HepG2 (cell line): Measurements from ENCODE around the gene DLG2. TPM values are rescaled to one million over a fixed set of nuclear protein-coding genes. Genes with fewer than 3 reads are reported as not detected.

Source experiments
- ATAC-seq: fragments of 200-7000 bp; cut with Tn5 transposase; 3 replicates; pipeline ENCODE4 v1.9.1; 2020; ENCODE audit warnings: mild to moderate bottlenecking, moderate library complexity
- BruUV-seq: library from RNA; stranded (reverse); fragments of 400-500 nt; replicated peaks from 2 replicates; lab custom pipeline; 2021; lab: Mats Ljungman, UMichigan
- CTCF ChIA-PET: fragments of 300-600 bp; formaldehyde crosslinking; extraction: SDS; loops from one replicate; lab custom pipeline; 2021; ENCODE audit warnings: low total read pairs, inconsistent platforms, low intra/inter-chr PET ratio; lab: Yijun Ruan, JAX
- POLR2A ChIA-PET: fragments of 350-600 bp; sonication (Branson Sonifier 250); formaldehyde crosslinking; loops from one replicate; lab custom pipeline; 2020; ENCODE audit warnings: antibody characterized with exemption, inconsistent platforms; lab: Yijun Ruan, JAX
- DNase-seq: peaks from one replicate; pipeline ENCODE4 v3.0.0-alpha.2; 2015; ENCODE audit warnings: low spot score
- FAIRE-seq: peaks from 3 replicates; lab custom pipeline; 2011; peaks lifted over from hg19 to GRCh38; lab: Jason Lieb, UNC
- H2AFZ ChIP-seq: one replicate; pipeline ENCODE4 v1.6.1; 2011; ENCODE audit warnings: low read length, inconsistent platforms
- H3K27ac ChIP-seq: fragments of 300-600 bp; 3 replicates; pipeline ENCODE4 v1.8.0; 2011; ENCODE audit warnings: mixed run types, mild to moderate bottlenecking, mixed read lengths, low read length, inconsistent platforms; ENCODE audit not compliant: insufficient read depth; ENCODE audit errors: extremely low read length
- H3K27me3 ChIP-seq, 2 experiments: fragments of 200-600 bp in 1 of 2; 2 replicates in 1 of 2; 3 replicates in 1 of 2; pipeline versions ENCODE4 v1.6.0 to v1.8.0; 2011; ENCODE audit warnings: low read length in 2 of 2, mild to moderate bottlenecking in 2 of 2, moderate library complexity in 2 of 2, inconsistent platforms in 1 of 2; ENCODE audit not compliant: insufficient read depth in 2 of 2, control insufficient read depth in 1 of 2
- H3K36me3 ChIP-seq, 2 experiments: fragments of 200-600 bp in 1 of 2; replicated peaks in 1 of 2; 2 replicates in 1 of 2; 3 replicates in 1 of 2; pipeline versions ENCODE4 v1.5.1 to v1.8.0; 2011; ENCODE audit warnings: low read length in 2 of 2, inconsistent platforms in 1 of 2; ENCODE audit not compliant: insufficient read depth in 2 of 2, control insufficient read depth in 1 of 2
- H3K4me1 ChIP-seq: 2 replicates; pipeline ENCODE4 v1.5.1; 2012; ENCODE audit warnings: low read length, inconsistent platforms; ENCODE audit not compliant: insufficient read depth
- H3K4me2 ChIP-seq: 2 replicates; pipeline ENCODE4 v1.6.0; 2011; ENCODE audit warnings: low read depth, low read length, inconsistent platforms
- H3K4me3 ChIP-seq, 3 experiments: fragments of 200-600 bp in 1 of 3; sonication (generic), shearing (Covaris generic) in 1 of 3; replicated peaks in 1 of 3; 2 replicates each; pipeline ENCODE4 v1.5.1; 2011 to 2016; ENCODE audit warnings: low read length in 3 of 3, inconsistent platforms in 2 of 3, low read depth in 2 of 3, mild to moderate bottlenecking in 2 of 3, control low read depth in 1 of 3, mixed read lengths in 1 of 3; ENCODE audit not compliant: insufficient read depth in 1 of 3
- H3K79me2 ChIP-seq: one replicate; pipeline ENCODE4 v1.6.1; 2011; ENCODE audit warnings: low read length, inconsistent platforms; ENCODE audit not compliant: insufficient read depth
- H3K9ac ChIP-seq: 2 replicates; pipeline ENCODE4 v1.6.0; 2011; ENCODE audit warnings: mild to moderate bottlenecking, low read depth, low read length, inconsistent platforms; ENCODE audit not compliant: insufficient read depth
- H3K9me3 ChIP-seq: 2 replicates; pipeline ENCODE4 v1.5.1; 2012; ENCODE audit warnings: mild to moderate bottlenecking, low read length
- H4K20me1 ChIP-seq: 2 replicates; pipeline ENCODE4 v1.6.0; 2011; ENCODE audit warnings: inconsistent platforms, mild to moderate bottlenecking, low read length, moderate library complexity; ENCODE audit not compliant: insufficient read depth
- ATF3 ChIP-seq: sonication (generic); formaldehyde crosslinking; IDR thresholded peaks from 2 replicates; pipeline ENCODE4 v1.4.0; 2020; ENCODE audit warnings: missing genetic modification reagents
- CCAR2 ChIP-seq: fragments of 200-400 bp; formaldehyde crosslinking; optimal IDR thresholded peaks from 2 replicates; pipeline ENCODE3; 2018; ENCODE audit warnings: low read depth, mild to moderate bottlenecking, low read length, moderate library complexity
- DMTF1 ChIP-seq: sonication (generic); formaldehyde crosslinking; IDR thresholded peaks from 2 replicates; pipeline ENCODE4 v1.4.0; 2020; ENCODE audit warnings: mild to moderate bottlenecking, missing genetic modification reagents
- ELF1 ChIP-seq: sonication (generic); formaldehyde crosslinking; IDR thresholded peaks from 2 replicates; pipeline ENCODE4 v1.4.0; 2020; ENCODE audit warnings: missing genetic modification reagents
- ELF4 ChIP-seq: sonication (generic); formaldehyde crosslinking; IDR thresholded peaks from 2 replicates; pipeline ENCODE4 v1.5.0; 2020; ENCODE audit warnings: missing genetic modification reagents, mild to moderate bottlenecking, moderate library complexity, borderline replicate concordance
- EZH2 ChIP-seq: conservative IDR thresholded peaks from 2 replicates; pipeline ENCODE4 v1.6.1; 2012; ENCODE audit warnings: mild to moderate bottlenecking, low read depth, low read length, moderate library complexity
- GATA4 ChIP-seq: sonication (generic); IDR thresholded peaks from 2 replicates; pipeline ENCODE4 v1.6.1; 2016; ENCODE audit warnings: antibody characterized with exemption, low read depth, borderline replicate concordance
- HOXA3 ChIP-seq: sonication (generic); formaldehyde crosslinking; IDR thresholded peaks from 2 replicates; pipeline ENCODE4 v1.5.0; 2020; ENCODE audit warnings: missing genetic modification reagents
- IRX3 ChIP-seq: sonication (generic); formaldehyde crosslinking; IDR thresholded peaks from 2 replicates; pipeline ENCODE4 v1.8.1; 2023; ENCODE audit warnings: mild to moderate bottlenecking, low read depth, missing genetic modification reagents, borderline replicate concordance
- ISL2 ChIP-seq: sonication (generic); formaldehyde crosslinking; IDR thresholded peaks from 2 replicates; pipeline ENCODE4 v1.5.0; 2020; ENCODE audit warnings: missing genetic modification reagents
- MED1 ChIP-seq: sonication (generic); formaldehyde crosslinking; IDR thresholded peaks from 2 replicates; pipeline ENCODE4 v1.4.0; 2020; ENCODE audit warnings: missing genetic modification reagents
- NFAT5 ChIP-seq: sonication (generic); formaldehyde crosslinking; IDR thresholded peaks from 2 replicates; pipeline ENCODE4 v1.4.0; 2020; ENCODE audit warnings: missing genetic modification reagents
- NFRKB ChIP-seq: fragments of 450-650 bp; IDR thresholded peaks from 2 replicates; pipeline ENCODE4 v1.6.1; 2017
- RCOR2 ChIP-seq: IDR thresholded peaks from 2 replicates; pipeline ENCODE4 v1.6.1; 2016; ENCODE audit warnings: missing biosample characterization, missing genetic modification reagents
- ZMYM4 ChIP-seq: sonication (generic); formaldehyde crosslinking; IDR thresholded peaks from 2 replicates; pipeline ENCODE4 v1.8.1; 2023; ENCODE audit warnings: mild to moderate bottlenecking, missing genetic modification reagents
- ZNF282 ChIP-seq: fragments of 450-650 bp; IDR thresholded peaks from 2 replicates; pipeline ENCODE4 v1.6.1; 2018; ENCODE audit not compliant: partially characterized antibody
- ZNF740 ChIP-seq: sonication (generic); formaldehyde crosslinking; IDR thresholded peaks from 2 replicates; pipeline ENCODE4 v1.4.0; 2020; ENCODE audit warnings: missing genetic modification reagents
- ZNF773 ChIP-seq: sonication (generic); formaldehyde crosslinking; IDR thresholded peaks from 2 replicates; pipeline ENCODE4 v1.4.0; 2020; ENCODE audit warnings: missing genetic modification reagents, borderline replicate concordance
- WGBS: methylation state at CpG from one replicate; pipeline ENCODE4 v1.1.6; 2017; ENCODE audit warnings: low lambda C conversion rate; 5-methylcytosine and 5-hydroxymethylcytosine counted together
- in situ Hi-C: cut with HindIII; loops from 2 replicates; pipeline ENCODE4 v1.10.0; 2017; ENCODE audit warnings: low pct_unique_long_range_greater_than_20kb; ENCODE audit not compliant: extremely low pct_ligation_motif_present
- intact Hi-C: fragments of 100-400 bp; cut with micrococcal nuclease; formaldehyde crosslinking; loops from one replicate; pipeline ENCODE4 v1.10.0; 2022; ENCODE audit not compliant: unreplicated experiment
- polyA plus RNA-seq, 8 experiments: library from polyadenylated mRNA; depleted of rRNA in 3 of 8; stranded (reverse) in 7 of 8; unstranded in 1 of 8; fragments of >200 nt; fragmentation: Illumina TruSeq in 4 of 8; extraction: Trizol in 4 of 8; gene quantifications; 2 replicates each; pipeline versions ENCODE4 v1.2.1 to v1.2.3, GENCODE V29; 2011 to 2016; ENCODE audit warnings: low read depth in 4 of 8, missing spikeins in 1 of 8, mixed read lengths in 1 of 8; ENCODE audit not compliant: insufficient read depth in 1 of 8
- total RNA-seq, 5 experiments: library from RNA; depleted of rRNA; stranded (reverse); fragments of >200 nt; fragmentation: Illumina TruSeq; extraction: Trizol; gene quantifications; 2 replicates each; pipeline ENCODE4 v1.2.3, GENCODE V29; 2016; ENCODE audit warnings: low read depth in 1 of 5

DLG2 gene
- total and polyA plus RNA-seq, 2 of the 13 experiments (the other 11 are each of a cell fraction or from before 2014, with no cell fraction given), result 0.46 to 1.0 TPM

GRCh38 chr11:83715927-83716535 lies 1911.1 kb downstream of the DLG2 start:
- H3K27me3 ChIP-seq, result no peaks in the 10 kb centered on the region
- H3K4me1 ChIP-seq, result peaks cover 4% of the 10 kb centered on the region; the same call in 1 of the 2 replicates
- H3K79me2 ChIP-seq, result no peaks in the 10 kb centered on the region
- H3K4me3 ChIP-seq, result no peak overlapping the region
- 23% methylated on average over 2 of the region's 2 CpGs for WGBS
- H3K9ac ChIP-seq, result no peak overlapping the region
- BruUV-seq, result no TSS peak
- H2AFZ ChIP-seq, result no peak overlapping the region
- intact Hi-C loops (no loop called here), in situ Hi-C loops (loop anchor here (10.0 kb wide), 1 partner anchor 421 kb away; no protein-coding TSS in a partner anchor)
- H3K4me2 ChIP-seq, result no peak overlapping the region
- ChIA-PET CTCF (no interaction called here), POLR2A (no interaction called here)
- ATAC-seq (no peak), FAIRE-seq (no peak), DNase-seq (no peak)
- no peaks in the 10 kb centered on the region for H3K36me3 ChIP-seq
- no peak overlapping the region for H3K27ac ChIP-seq
- H4K20me1 ChIP-seq, result no peaks in the 10 kb centered on the region
- no peaks in the 10 kb centered on the region for H3K9me3 ChIP-seq
- TF ChIP-seq ZNF740 (CRISPR knock-in tag), result no peak
- TF ChIP-seq ZNF773 (CRISPR knock-in tag), result no peak
- no peak for TF ChIP-seq ISL2
- no peak for TF ChIP-seq EZH2
- no peak for TF ChIP-seq RCOR2 (CRISPR knock-in tag)
- no peak for TF ChIP-seq NFRKB
- no peak for TF ChIP-seq ELF1
- TF ChIP-seq IRX3 (CRISPR knock-in tag), result no peak
- no peak for TF ChIP-seq HOXA3 (CRISPR knock-in tag)
- no peak for TF ChIP-seq MED1 (CRISPR knock-in tag)
- TF ChIP-seq NFAT5, result no peak
- TF ChIP-seq CCAR2, result no peak
- no peak for TF ChIP-seq ZMYM4 (CRISPR knock-in tag)
- no peak for TF ChIP-seq GATA4
- TF ChIP-seq DMTF1 (CRISPR knock-in tag), result no peak
- no peak for TF ChIP-seq ELF4 (CRISPR knock-in tag)
- no peak for TF ChIP-seq ZNF282
- no peak for TF ChIP-seq ATF3 (CRISPR knock-in tag)
